ENCODE results near the gene FABP1.

FABP1 gene

DNA sequence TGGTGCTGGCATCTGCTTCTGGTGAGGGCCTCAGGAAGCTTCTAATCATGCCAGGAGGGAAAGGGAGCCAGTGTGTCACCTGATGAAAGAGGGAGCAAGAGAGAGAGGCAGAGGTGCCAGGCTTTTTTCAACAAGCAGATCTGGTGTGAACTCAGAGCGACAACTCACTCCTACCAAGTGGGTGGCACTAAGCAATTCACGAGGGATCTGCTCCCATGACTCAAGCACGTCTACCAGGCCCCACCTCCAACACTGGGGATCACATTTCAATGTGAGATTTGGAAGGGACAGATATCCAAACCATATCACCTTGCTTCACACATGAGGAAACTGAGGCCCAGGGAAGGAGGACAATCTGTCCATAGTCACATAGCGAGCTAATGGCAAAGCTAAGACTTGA is 19.1 kb downstream of the FABP1 start:
- POLR2A ChIA-PET, result no interaction called here
- Histone ChIP-seq H3K9me3 (ENCODE audit: control insufficient read depth, insufficient read depth, low read depth, low read length) (no peaks in the 10 kb centered on the region), H3K4me1 (ENCODE audit: control insufficient read depth, insufficient read depth, low read length) (no peaks in the 10 kb centered on the region), H3K4me3 (ENCODE audit: low read depth, low read length) (no peak overlapping the region), H3K27ac (ENCODE audit: extremely low read depth, low read depth, low read length) (no peak overlapping the region), H3K36me3 (ENCODE audit: control insufficient read depth in 2 of 2, insufficient read depth in 1 of 2, low read length in 2 of 2) (no peaks in the 10 kb centered on the region)
- CTCF ChIA-PET, result interaction anchor here (1.4 kb wide), 1 partner anchor 8 kb away, joined by 4 read pairs; no protein-coding TSS in a partner anchor
- TF ChIP-seq BCL6B (tag by site-specific recombination; IDR thresholded peaks at IDR 0.05) (no peak), ZNF558 (tag by site-specific recombination; IDR thresholded peaks at IDR 0.05) (no peak)

DNA sequence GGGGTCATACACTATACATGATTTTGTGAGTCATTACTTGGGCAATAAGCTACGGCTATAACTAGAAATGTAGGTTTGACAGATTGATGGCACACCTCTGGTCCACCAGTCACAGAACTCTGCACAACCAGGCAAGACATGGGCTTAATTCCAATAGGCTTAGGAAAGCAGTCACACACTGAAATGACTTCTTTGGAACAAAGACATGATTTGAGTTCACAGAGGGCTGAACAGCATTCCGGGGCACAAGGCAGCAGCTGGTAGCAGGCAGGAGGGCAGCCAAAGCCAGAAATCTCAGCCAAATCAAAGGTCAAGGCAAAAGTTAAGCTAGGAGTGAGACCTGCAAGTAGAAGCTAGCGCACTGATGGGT is 27.4 kb downstream of the FABP1 start:
- Histone ChIP-seq H3K27ac (ENCODE audit: extremely low read depth, low read depth, low read length) (no peak overlapping the region), H3K4me1 (ENCODE audit: control insufficient read depth, insufficient read depth, low read length) (no peaks in the 10 kb centered on the region), H3K4me3 (ENCODE audit: low read depth, low read length) (no peak overlapping the region), H3K36me3 (ENCODE audit: control insufficient read depth in 2 of 2, insufficient read depth in 1 of 2, low read length in 2 of 2) (no peaks in the 10 kb centered on the region), H3K9me3 (ENCODE audit: control insufficient read depth, insufficient read depth, low read depth, low read length) (no peaks in the 10 kb centered on the region)
- ChIA-PET CTCF (interaction anchor here (0.6 to 1.7 kb wide), 5 partner anchors 8 to 1293 kb away, joined by 3 to 8 read pairs (median 4); no protein-coding TSS in a partner anchor), POLR2A (no interaction called here)
- TF ChIP-seq, protein P1, sequence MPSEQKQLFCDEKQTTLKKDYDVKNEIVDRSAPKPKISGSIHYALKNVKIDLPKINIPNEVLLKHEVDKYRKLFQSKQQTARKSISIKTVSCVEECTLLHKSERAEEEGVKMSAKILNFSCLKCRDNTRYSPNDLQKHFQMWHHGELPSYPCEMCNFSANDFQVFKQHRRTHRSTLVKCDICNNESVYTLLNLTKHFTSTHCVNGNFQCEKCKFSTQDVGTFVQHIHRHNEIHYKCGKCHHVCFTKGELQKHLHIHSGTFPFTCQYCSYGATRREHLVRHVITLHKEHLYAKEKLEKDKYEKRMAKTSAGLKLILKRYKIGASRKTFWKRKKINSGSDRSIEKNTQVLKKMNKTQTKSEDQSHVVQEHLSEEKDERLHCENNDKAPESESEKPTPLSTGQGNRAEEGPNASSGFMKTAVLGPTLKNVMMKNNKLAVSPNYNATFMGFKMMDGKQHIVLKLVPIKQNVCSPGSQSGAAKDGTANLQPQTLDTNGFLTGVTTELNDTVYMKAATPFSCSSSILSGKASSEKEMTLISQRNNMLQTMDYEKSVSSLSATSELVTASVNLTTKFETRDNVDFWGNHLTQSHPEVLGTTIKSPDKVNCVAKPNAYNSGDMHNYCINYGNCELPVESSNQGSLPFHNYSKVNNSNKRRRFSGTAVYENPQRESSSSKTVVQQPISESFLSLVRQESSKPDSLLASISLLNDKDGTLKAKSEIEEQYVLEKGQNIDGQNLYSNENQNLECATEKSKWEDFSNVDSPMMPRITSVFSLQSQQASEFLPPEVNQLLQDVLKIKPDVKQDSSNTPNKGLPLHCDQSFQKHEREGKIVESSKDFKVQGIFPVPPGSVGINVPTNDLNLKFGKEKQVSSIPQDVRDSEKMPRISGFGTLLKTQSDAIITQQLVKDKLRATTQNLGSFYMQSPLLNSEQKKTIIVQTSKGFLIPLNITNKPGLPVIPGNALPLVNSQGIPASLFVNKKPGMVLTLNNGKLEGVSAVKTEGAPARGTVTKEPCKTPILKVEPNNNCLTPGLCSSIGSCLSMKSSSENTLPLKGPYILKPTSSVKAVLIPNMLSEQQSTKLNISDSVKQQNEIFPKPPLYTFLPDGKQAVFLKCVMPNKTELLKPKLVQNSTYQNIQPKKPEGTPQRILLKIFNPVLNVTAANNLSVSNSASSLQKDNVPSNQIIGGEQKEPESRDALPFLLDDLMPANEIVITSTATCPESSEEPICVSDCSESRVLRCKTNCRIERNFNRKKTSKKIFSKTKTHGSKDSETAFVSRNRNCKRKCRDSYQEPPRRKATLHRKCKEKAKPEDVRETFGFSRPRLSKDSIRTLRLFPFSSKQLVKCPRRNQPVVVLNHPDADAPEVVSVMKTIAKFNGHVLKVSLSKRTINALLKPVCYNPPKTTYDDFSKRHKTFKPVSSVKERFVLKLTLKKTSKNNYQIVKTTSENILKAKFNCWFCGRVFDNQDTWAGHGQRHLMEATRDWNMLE (tag by site-specific recombination; conservative IDR thresholded peaks at IDR 0.05; ENCODE audit: low read depth), result no peak
- no peak for TF ChIP-seq ZNF433 (tag by site-specific recombination; IDR thresholded peaks at IDR 0.05; ENCODE audit: low read depth)
- no peak for TF ChIP-seq WT1 (tag by site-specific recombination; IDR thresholded peaks at IDR 0.05)

- H3K4me3 ChIP-seq (ENCODE audit: low read depth, low read length), result no peak overlapping the region
- H3K9me3 ChIP-seq (ENCODE audit: control insufficient read depth, insufficient read depth, low read depth, low read length), result no peaks in the 10 kb centered on the region
- H3K36me3 ChIP-seq (ENCODE audit: control insufficient read depth in 2 of 2, insufficient read depth in 1 of 2, low read length in 2 of 2), result no peaks in the 10 kb centered on the region
- ChIA-PET CTCF (interaction anchor here (0.6 to 1.7 kb wide), 4 partner anchors 9 to 1293 kb away, joined by 3 to 8 read pairs (median 4); no protein-coding TSS in a partner anchor), POLR2A (no interaction called here)
- H3K27ac ChIP-seq (ENCODE audit: extremely low read depth, low read depth, low read length), result no peak overlapping the region
- no peaks in the 10 kb centered on the region for H3K4me1 ChIP-seq (ENCODE audit: control insufficient read depth, insufficient read depth, low read length)
- TF ChIP-seq ZSCAN23 (tag by site-specific recombination; IDR thresholded peaks at IDR 0.05) (no peak), PATZ1 (tag by site-specific recombination; IDR thresholded peaks at IDR 0.05) (peak; percentile 49), ZNF366 (tag by site-specific recombination; conservative IDR thresholded peaks at IDR 0.05) (0 out of 2 replicates have a peak, but pooled peaks have one; percentile 23), ZFP69B (tag by site-specific recombination; IDR thresholded peaks at IDR 0.05) (peak; percentile 61), SCRT2 (tag by site-specific recombination; IDR thresholded peaks at IDR 0.05) (0 out of 2 replicates have a peak, but pooled peaks have one; percentile 26), FEZF1 (tag by site-specific recombination; IDR thresholded peaks at IDR 0.05) (no peak), ZFHX2 (tag by site-specific recombination; conservative IDR thresholded peaks at IDR 0.05) (no peak), SP7 (tag by site-specific recombination; IDR thresholded peaks at IDR 0.05) (0 out of 2 replicates have a peak, but pooled peaks have one; percentile 38), SP3 (tag by site-specific recombination; IDR thresholded peaks at IDR 0.05) (peak; percentile 64)
- TF ChIP-seq, protein P2, sequence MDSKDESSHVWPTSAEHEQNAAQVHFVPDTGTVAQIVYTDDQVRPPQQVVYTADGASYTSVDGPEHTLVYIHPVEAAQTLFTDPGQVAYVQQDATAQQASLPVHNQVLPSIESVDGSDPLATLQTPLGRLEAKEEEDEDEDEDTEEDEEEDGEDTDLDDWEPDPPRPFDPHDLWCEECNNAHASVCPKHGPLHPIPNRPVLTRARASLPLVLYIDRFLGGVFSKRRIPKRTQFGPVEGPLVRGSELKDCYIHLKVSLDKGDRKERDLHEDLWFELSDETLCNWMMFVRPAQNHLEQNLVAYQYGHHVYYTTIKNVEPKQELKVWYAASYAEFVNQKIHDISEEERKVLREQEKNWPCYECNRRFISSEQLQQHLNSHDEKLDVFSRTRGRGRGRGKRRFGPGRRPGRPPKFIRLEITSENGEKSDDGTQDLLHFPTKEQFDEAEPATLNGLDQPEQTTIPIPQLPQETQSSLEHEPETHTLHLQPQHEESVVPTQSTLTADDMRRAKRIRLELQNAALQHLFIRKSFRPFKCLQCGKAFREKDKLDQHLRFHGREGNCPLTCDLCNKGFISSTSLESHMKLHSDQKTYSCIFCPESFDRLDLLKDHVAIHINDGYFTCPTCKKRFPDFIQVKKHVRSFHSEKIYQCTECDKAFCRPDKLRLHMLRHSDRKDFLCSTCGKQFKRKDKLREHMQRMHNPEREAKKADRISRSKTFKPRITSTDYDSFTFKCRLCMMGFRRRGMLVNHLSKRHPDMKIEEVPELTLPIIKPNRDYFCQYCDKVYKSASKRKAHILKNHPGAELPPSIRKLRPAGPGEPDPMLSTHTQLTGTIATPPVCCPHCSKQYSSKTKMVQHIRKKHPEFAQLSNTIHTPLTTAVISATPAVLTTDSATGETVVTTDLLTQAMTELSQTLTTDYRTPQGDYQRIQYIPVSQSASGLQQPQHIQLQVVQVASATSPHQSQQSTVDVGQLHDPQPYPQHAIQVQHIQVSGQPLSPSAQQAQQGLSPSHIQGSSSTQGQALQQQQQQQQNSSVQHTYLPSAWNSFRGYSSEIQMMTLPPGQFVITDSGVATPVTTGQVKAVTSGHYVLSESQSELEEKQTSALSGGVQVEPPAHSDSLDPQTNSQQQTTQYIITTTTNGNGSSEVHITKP (tag by site-specific recombination; IDR thresholded peaks at IDR 0.05), result peak; percentile 33; the same call in 1 of the 2 replicates
- TF ChIP-seq, protein P3, sequence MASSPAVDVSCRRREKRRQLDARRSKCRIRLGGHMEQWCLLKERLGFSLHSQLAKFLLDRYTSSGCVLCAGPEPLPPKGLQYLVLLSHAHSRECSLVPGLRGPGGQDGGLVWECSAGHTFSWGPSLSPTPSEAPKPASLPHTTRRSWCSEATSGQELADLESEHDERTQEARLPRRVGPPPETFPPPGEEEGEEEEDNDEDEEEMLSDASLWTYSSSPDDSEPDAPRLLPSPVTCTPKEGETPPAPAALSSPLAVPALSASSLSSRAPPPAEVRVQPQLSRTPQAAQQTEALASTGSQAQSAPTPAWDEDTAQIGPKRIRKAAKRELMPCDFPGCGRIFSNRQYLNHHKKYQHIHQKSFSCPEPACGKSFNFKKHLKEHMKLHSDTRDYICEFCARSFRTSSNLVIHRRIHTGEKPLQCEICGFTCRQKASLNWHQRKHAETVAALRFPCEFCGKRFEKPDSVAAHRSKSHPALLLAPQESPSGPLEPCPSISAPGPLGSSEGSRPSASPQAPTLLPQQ (tag by site-specific recombination; IDR thresholded peaks at IDR 0.05), result peak; percentile 81
Observed at GRCh38 chr2:88099798-88100488, 27.9 kb downstream of the FABP1 start.
